SKM-1 (cell line): ENCODE measurements around the gene TNFAIP2.

Source experiments
- DNase-seq: peaks from one replicate; lab custom pipeline; 2025; ENCODE audit not compliant: unreplicated experiment; lab: John Stamatoyannopoulos, UW

TNFAIP2 gene

GRCh38 chr14:103122947-103123633 lies at the start of gene TNFAIP2:
TNFAIP2 (plus strand) TSS chr14:103123461; CDS start chr14:103126458, 2,997 bp downstream.
- DNase-seq, result no peak

DNA sequence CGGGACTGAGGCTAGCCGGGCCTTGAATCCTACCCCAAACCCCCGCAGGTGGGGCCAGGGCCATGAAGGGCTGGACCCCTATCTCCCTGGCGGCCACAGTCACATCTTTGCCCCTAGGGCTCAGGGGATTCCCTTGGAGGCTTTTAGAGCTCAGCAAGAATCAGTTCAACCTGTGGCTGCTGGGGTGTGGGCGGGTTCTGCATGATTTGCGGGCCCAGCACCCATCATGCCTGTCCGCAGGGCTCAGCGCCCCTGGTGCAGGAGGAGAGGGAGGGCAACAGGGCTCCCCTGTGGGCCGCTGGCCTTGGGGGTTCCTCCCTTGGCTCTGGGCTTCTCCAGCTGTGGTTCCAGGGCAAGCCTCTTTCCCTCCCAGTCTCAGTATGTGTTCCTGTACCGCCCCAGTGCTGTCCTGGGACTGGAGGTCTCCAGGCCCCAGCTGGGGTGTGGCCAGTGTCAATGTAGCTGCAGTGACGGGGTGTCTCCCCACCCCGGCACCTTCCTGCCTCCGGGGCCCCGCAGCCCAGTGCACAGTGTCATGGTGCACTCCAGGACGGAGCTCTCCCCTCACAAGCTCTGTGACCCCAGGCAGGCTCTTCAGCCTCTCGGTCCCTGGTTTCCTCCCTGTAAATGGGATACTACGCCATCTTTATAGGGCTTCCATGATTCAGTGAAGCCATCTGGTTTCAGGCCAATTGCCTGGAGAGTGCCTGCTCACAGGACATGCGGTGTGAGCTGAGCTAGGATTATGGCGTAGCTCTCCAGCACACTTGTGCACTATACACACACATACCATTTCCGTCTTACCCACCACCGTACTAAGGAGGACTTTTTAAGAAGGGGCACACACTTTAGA lies 49.2 kb upstream of the TNFAIP2 start:
- no peak for DNase-seq

GRCh38 chr14:103074729-103075367 lies 48.4 kb upstream of the TNFAIP2 start:
- DNase-seq, result no peak

DNA sequence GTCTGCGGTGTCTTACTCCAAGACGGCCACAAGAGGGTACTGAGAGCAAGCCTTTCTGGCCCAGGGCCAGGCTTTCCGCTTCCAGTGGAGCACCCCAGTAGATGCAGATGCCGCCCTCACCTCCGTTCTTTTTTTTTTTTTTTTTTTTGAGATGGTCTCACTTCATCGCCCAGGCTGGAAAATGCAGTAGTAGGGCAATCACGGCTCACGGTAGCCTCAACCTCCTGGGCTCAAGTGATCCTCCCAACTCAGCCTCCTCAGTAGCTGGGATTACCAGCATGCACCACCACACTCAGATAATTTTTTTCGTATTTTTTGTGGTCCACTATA lies 44.9 kb upstream of the TNFAIP2 start:
- DNase-seq, result peak; percentile 3

GRCh38 chr14:103078860-103079587 lies 44.2 kb upstream of the TNFAIP2 start:
- no peak for DNase-seq

DNA sequence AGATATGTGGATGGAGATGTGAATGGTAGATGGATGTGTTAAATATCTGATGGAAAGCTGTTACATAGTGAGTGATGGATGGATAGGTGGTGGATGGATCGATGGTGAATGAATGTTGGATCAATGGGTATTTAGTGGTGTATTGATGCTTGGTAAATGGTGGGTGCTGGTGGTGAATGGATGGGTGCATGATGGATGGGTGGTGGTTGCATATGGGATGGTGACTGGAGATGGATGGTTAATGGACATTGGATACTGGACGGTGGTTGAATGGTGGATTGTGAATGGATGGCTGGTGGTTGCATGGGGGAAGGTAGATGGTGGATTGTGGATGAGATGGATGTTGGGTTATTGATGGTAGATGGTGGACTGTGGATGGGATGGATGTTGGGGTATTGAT lies 41.3 kb upstream of the TNFAIP2 start:
- no peak for DNase-seq

GRCh38 chr14:103084021-103084919 lies 39.0 kb upstream of the TNFAIP2 start, which contains the start of gene LBHD2:
LBHD2 (plus strand) TSS chr14:103084210; CDS start chr14:103086013, 1,803 bp downstream.
- DNase-seq, result no peak

- DNase-seq, result no peak
These were observed 37.9 kb upstream of the TNFAIP2 start for GRCh38 chr14:103085106-103086091.

DNA sequence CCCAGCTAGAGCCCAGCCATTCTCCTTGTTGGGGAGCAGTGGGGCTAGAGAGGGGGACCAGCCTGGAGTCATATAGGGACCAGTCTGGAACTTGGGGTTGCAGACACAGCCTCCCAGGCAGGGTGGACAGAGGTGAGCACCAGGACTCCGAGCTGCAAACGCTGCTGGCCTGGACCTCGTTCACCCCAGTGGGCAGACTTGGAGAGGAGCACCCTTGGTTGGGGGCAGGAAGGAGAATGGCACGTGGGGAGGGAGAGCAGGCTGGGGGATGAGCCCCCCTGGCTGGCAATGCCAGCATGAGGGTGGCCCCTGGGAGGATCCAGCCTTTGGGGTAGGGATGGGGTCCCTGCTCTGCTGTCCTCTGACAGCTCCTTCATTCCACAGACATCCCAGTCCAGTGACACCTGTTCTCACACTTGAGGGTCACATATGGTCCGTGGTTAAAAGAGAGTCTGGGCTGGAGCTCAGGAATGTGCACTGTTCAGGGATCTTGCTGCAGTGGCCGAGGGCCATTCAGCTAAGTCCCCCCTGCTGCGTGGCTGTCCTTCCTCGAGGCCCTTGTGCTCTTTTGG lies 36.4 kb upstream of the TNFAIP2 start:
- no peak for DNase-seq

DNA sequence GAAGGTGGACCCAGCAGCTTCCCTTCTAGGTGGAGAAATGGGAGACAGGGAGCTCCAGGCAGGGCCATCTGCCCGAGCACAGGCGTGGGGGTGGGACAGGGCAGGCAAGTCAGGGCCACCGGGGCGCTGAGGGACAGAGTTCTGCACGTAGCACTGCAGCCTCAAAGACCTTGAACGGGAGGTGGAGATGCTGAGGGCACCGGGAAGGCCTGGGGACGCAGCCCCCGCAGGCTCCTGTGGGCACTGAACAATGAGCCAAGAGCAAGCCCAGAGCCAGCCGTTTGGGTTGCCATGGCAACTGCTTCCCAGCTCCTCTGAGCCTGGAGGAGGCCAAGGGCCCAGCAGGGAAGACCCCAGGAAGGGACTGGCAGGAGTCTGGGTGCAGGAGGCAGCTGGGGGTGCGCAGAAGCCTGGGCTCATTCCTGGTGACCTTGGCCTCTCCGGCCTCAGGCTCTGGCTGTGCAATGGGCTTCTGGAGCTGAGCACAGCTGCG lies 35.9 kb upstream of the TNFAIP2 start:
- no peak for DNase-seq

- DNase-seq, result no peak
These were observed 34.3 kb upstream of the TNFAIP2 start for GRCh38 chr14:103088921-103089320.

GRCh38 chr14:103089386-103090335 lies 33.6 kb upstream of the TNFAIP2 start:
- no peak for DNase-seq

DNA sequence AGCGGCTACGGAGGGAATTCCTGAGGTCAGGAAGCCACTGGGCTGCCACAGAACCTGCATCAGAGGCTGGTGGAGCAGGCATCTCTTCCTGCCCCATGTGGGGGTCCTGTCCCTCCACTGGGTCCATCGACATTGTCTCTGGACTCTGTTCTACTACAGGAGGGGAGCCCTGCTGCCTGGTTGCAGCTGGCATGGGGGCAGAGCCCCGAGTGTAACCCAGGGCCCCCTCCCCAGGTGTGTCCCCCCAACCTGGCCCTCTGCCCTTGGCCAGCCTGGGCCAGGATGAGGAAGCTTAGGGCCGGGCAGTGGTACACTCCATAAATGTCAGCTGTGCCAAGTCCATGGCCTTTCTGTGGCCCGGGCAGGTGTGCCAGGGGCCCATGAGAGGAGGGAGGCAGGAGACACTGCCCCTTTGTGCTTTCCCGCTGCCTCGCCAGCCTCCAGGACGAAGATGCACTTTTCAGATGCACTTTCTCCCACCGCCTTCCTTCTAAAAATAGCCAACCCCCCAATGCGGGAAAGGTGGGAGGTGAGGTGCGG lies 32.7 kb upstream of the TNFAIP2 start:
- no peak for DNase-seq

DNA sequence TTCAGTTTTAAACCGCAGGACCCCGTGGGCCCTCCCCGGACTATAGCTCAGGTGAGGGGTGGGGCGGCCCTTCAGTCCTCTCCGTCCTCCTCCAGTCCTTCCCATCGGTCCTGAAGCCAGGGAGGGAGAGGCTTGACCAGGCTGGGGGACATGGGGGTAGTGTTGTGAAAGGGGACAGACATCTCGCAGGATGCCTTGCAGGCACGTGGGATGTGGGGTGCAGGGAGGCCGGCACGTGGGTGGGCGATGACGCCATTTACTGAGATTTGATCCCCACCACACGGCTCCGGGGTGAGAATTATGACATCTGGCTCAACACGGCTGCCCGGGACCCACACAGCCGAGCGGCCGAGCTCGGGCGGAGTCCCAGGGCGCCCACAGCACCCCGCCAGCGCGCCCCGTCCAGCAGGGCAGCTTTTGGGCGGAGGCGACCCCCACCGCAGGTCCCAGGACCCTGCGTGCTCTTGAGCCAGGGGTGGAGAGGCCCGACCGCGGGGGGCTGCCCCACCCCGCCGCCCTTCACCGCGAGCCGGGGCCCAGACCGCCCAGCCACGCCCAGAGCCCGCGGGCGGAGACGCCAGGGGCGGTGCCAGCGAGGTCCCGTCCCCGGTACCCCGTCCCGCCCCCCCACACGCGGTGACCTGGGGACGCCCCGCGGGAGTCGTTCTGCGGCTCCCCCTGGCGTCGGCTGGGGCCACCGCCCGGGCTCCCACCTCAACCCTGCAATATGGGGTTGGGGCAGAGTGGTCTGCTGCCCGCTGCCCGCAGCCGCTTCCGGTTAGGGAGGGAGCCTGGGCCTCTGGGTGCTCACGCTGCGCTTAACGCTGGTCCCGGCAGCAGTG lies 32.0 kb upstream of the TNFAIP2 start:
- no peak for DNase-seq

- no peak for DNase-seq
These were observed 31.4 kb upstream of the TNFAIP2 start for GRCh38 chr14:103091883-103092222.

GRCh38 chr14:103093856-103094405 lies 29.3 kb upstream of the TNFAIP2 start:
- no peak for DNase-seq
